B cell (primary cell): Measurements from ENCODE around the gene PTPN23.

Experiments used
- CTCF ChIP-seq: fragments of 200-600 bp; IDR thresholded peaks from one replicate; pipeline ENCODE4 v1.8.0; 2022; ENCODE audit warnings: antibody characterized with exemption, mild to moderate bottlenecking
- EZH2 ChIP-seq: IDR thresholded peaks from 2 replicates; pipeline ENCODE4 v1.6.1; 2012; ENCODE audit warnings: borderline replicate concordance, low read depth, mild to moderate bottlenecking, moderate library complexity, low read length; ENCODE audit not compliant: insufficient read depth, poor library complexity, severe bottlenecking

- no peak for TF ChIP-seq CTCF
- TF ChIP-seq EZH2: no peak
These were observed 29.5 kb downstream of the PTPN23 start for GRCh38 chr3:47410417-47410720.
